Measurements from ENCODE around the gene NOXA1.

DNA sequence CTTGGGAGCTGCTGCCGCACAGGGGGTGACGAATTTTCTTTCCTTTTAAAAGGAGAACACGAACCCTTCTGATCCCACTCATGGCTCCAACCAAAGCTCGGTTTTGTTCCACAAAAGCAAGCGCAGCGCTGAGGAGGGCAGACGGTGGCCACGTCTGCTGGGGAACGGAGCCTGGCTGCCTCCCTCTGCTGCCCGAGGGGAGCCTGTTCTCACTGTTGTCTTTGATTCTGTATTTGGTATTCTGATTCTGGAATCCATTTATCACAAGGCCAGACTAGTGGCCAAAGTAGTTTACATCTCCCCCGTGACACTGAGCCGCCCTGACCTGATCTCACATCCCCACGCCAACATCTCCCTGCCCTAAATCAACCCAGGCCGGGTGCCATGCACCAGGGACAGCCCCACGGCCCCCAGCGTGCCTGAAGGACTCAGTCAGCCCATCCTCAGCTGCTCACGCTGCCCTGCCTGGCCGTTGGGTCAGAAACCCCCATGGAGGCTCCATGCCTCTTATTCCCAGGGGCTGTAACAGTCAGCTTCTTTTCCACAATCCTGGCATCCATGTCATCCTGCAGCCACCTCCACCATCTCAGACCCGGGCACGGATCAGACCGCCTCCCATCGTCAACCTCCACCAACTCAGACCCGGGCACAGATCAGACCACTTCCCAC lies 42.7 kb downstream of the NOXA1 start:
- TF ChIP-seq POLR2A (IDR thresholded peaks at IDR 0.05; ENCODE audit: low read depth, low read length) (no peak), POLR2AphosphoS5 (IDR thresholded peaks at IDR 0.05; ENCODE audit: low read depth, low read length) (no peak), SPI1 (IDR thresholded peaks at IDR 0.05; ENCODE audit: low read depth, low read length) (no peak), POU2F2 (IDR thresholded peaks at IDR 0.05; ENCODE audit: low read depth, low read length) (no peak)

Measured in GM12891 (cell line).